Retina (tissue), 1 donor: ENCODE data around the gene CPSF2.
"Not testable (repeated sequence)": the region's sequence is repeated elsewhere in the genome, so short reads cannot be mapped to it uniquely, and the experiment has no call there.

Experiments
- DNase-seq: peaks from one replicate; pipeline ENCODE4 v3.0.0-alpha.2; 2016

The CPSF2 gene

DNA sequence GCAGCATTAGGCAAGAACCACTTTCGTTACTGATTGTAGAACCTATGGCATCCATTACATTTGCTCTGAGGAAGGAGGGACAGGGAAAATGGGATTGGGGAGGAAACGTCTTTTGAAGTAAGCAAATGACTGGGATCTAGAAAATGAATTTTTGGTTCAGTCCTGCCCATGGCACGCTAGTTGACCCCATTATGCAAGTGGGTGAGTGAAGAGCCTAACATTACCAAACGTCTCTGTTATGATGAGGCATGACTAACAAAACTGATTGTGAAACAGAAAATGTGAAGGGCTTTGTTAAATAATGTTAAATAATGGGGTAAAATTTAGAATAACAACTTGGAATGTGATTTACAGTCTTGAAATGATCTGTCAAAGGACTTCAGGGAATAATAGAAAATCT is 38.9 kb downstream of the CPSF2 start:
- no peak for DNase-seq

DNA sequence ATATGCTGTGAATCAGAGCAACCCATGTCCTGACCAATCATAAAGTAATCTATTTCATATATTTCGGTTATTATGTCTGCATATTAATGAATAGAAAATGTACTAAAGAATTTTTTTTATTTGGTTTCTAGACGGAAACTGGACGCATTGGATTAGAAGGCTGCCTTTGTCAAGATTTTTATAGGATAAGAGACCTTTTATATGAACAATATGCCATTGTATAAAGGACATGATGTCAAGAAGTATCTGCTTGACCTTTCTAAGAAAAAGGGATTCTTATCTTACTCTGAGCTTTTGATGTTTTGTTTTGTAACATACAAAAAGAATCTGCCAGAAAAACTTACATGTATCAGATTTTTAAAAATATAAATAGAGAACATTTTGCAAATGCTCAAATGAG is 39.8 kb downstream of the CPSF2 start:
- DNase-seq, result no peak

DNA sequence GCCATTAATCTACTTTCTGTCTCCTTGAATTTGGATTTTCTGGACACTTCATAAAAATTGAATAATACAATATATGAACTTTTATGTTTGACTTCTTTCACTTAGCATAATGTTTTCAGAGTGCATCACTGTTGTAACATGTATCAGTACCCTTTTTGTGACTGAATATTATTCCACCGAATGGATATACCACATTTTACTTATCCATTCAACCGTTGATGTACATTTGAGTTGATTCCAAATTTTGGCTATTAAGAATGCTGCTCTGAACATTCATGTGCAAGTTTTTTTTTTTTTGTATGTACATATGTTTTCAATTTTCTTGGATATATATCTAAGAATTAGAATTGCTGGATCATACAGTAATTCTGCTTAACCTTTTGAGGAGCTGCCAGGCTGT is 43.2 kb downstream of the CPSF2 start:
- no peak for DNase-seq

DNA sequence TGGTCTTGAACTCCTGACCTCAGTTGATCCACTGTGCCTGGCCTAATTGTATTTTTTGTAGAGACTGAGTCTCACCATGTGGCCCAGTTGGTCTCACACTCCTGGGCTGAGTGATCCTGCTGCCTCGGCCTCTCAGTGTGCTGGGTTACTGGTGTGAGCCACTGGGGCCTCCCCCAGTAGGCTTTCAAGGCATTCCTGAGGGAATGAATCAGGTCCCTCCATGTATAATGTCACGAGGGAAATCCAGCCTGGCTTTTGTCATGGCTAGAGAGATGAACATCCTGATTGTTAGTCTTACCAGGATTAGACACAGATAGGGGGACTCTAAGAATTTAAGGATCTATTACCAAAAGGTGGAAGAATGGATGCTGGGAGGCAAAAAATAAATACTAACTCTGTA is 51.9 kb downstream of the CPSF2 start:
- no peak for DNase-seq

DNA sequence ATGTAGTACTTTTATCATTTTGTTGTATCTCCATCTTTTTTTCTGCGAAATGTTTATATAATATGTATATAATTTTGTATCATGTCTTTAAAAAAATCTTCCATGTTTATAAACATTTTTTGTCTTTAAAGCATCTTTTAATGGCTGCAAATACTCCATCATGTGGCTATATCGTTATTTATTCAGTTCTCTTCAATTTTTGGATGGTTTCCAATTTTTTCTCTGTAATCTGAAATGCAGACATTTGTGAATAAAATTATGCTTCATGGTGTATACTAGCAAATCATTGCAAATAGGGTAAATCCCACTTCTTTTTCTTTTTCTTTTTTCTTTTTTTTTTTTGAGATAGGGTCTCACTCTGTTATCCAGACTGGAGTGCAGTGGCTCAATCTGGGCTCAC is 54.0 kb downstream of the CPSF2 start:
- no peak for DNase-seq

DNA sequence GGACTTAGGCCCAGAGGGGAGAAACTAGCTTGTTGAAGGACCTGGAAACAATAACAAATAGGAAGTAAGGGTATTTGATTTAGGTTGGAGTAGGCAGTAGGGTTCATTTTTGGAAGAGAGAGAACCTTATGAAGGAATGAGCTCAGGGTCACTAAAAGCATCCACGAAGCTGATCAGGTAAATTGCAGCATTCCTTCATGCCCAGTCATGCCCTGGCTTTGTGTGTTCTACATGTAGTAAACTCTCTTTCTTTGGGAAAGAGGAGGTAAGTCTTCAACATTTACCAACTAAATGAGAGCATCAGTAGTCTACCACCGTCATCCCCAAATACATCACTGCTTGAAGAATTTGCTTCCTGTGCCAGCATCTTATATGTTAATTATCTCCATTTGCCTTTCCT is 54.7 kb downstream of the CPSF2 start:
- no peak for DNase-seq

DNA sequence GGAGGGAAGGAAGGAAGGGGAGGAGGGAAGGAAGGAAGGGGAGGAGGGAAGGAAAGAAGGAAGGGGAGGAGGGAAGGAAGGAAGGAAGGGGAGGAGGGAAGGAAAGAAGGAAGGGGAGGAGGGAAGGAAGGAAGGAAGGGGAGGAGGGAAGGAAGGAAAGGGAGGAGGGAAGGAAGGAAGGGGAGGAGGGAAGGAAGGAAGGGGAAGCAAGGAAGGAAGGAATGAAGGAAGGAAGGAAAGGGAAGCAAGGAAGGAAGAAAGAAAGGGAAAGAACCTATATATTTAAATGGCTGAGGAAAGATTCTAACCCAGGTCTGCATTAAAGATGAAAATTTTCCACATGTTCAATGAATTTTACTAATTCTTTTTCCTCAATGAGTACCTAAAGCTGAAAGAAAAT is 57.4 kb downstream of the CPSF2 start:
- DNase-seq, result not testable (repeated sequence)

DNA sequence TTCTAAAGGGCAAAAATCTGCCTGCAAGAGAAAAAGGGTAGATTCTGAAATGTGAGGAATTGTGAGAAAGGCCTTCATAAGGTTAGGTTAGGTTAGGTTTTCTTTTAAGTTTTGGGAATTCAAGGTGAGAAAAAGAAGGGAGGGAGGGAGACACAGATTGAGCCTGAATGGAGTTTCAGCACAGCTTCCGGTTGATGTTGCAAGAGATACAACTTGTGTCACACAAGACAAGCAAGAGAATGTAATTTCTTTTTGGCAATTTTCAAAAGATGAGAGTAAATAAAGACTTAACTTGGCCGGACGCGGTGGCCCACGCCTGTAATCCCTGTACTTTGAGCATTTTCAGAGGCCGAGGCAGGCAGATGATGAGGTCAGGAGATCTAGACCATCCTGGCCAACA is 63.8 kb downstream of the CPSF2 start:
- no peak for DNase-seq

DNA sequence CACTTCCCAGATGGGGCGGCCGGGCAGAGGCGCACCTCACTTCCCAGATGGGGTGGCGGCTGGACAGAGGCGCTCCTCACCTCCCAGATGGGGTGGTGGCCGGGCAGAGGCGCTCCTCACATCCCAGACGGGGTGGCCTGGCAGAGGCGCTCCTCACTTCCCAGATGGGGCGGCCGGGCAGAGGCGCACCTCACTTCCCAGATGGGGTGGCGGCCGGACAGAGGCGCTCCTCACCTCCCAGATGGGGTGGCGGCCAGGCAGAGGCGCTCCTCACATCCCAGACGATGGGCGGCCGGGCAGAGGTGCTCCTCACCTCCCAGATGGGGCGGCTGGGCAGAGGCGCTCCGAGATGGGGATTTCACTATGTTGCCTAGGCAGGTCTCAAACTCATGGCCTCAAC is 65.8 kb downstream of the CPSF2 start:
- not testable (repeated sequence) for DNase-seq

DNA sequence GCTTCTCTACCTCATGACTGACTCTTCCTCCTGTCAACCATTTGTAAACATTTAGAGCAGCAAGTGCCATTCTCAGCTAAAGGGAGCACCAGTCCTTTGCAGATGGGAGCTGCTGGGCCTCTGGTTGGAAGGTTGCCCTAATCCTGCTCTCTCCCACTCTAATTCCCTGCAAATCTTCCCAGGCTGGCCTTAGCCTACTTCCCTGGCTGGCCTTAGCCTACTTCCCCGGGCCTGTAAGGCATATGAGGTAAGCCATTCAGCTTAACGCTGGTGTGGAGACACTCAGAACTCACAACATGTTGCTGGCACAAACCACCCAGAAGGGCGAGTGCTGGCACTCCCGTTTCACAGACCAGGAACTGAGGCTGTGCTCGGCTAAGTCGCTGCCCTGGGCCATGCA is 69.0 kb downstream of the CPSF2 start:
- DNase-seq, result peak; percentile 18

DNA sequence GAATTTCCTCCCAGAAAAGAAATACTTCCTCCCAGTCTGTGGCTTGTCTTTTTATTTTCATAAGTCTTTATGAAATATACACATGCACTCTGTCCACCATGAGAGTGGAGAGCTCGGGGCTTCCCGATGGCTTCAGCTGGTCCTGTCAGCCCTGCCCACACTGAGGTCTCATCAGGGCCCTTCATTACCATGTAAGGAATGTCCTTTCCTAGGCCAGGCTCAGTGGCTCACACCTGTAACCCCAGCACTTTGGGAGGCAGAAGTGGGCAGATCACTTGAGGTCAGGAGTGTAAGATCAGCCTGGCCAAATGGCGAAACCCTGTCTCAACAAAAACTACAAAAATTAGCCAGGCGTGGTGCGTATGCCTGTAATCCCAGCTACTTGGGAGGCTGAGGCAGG is 77.0 kb downstream of the CPSF2 start:
- DNase-seq, result no peak

DNA sequence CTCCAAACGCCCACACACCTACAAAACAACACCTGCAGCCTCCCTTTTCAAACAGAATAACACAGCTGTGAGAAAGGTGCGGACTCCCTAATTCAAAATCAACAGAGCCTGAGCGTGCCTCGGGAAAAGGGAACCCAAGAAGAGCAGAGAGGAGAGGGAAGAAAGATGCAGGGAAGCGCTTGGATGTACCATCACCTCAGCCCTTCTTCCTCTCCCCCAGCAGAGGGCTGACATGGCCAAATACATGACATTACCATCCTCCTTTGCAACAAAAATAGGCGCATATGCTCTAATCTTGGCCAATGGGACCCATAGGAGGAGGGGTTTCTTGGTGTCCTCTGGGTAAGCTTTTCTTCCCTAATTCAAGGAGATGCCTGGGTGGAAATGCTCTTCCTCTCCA is 78.0 kb downstream of the CPSF2 start:
- no peak for DNase-seq

DNA sequence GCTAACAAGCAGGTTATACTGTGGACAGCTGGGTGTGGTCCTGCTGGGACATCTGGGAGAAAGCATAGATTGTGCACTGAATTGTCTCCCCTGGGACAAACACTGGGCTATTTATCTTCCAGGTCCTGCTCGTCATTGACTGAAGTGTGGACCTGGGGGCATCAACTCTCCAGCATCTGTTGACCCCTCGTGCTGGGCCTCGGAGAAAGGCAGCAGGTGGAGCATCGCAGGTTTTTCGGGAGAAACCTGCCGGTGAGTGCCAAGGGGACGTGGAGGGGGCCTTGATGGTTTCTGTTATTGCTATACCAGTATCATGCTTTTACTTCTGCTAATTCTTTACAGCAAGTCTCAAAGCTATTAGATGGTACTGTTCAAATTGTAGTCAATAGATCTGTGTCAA is 81.3 kb downstream of the CPSF2 start:
- no peak for DNase-seq

DNA sequence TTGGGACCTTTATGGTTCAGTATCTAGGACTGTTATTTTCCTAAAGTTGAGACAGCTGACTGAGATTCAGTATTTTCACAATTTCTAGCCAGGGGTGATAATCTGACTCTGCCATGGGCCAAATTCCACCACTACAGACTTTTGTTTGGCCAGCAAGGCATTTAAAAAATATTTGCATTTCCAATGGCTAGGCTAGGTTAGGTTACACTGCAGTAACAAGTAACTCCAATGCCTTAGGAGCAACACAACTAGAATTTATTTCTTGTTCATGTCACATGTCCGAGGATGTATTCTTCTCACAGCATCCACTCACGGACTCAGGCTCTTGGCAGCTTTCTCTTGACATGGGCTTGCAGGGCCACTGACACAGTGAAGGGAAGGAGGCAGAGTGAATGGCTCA is 83.0 kb downstream of the CPSF2 start:
- DNase-seq, result no peak

DNA sequence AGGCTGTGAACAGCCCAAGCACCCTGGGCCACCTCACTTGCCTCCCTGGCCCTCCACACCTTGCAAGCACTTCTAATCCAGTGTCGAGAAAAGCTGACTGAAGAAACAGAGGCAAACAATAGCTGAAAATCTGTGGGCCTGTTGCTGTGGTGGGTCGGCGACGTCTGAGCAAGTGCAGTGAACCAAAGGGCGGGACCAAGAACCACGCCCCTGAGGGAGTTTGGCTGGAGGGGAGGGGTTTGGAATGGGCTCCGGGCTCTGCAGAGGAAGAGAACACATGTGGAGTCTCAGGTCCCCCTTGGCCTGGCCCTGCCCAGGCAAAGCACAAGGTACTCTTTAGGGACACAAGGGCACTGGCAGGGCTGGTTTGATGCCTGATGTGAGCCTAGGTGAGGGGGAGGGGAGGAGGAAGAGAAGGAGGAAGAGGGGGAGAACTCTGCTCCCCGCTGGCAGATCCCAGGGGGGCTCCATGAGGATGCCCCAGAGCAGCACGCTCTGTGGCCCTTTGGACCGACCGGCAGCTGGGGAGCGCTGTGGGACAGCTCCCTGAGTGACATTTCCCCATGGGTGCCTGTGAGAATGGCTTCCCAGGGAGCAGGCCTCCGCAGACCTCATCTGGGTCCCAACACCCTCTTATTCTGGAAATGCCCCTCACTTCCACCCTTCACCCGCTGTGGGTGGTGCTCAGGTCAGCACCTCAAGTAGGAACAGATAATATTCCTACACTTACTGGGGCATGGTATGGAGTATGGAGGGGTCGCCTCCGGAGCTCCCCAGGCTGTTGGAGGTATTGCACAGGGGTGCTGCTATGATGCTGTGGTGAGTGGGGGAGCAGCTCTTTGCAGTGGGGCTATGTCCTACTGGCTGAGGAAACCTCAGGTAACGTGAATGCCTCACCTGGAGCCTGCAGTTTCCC is 85.5 kb downstream of the CPSF2 start:
- no peak for DNase-seq

DNA sequence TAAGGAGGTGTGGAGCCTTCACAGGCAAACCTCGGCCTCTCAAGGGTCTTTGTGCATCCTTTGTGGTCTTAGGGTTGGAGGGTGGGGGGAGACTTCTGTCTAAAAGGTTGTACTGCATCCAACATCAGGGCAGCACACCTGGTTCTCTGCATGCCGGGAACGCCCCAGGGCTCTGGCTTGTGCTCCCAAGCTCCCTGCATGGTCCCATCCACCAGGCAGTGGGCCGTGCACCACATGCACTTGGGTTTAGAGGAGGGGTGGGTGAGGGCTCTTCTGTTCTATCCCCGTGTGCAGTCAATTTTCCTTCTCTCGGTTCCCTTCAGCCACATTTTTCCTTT is 86.1 kb downstream of the CPSF2 start:
- DNase-seq, result no peak

DNA sequence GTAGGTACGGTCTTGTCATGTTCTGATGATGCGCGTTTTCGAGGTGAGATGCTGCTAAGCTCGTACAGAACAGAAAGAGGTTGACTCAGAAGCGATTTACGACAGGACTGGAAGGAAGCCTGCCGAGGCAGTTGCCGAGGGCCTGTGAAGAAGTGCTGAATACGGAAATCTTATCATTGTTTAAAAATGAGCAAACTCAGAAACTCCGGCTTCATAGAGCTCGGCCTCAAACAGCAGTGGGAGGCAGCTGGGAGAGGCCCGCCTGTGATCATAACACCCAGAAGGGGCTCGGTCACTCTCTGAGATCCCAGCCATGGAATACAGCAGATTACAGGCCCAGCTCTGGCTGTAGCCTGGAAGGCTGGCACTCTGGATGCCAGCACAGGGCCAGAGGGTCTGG is 87.4 kb downstream of the CPSF2 start:
- no peak for DNase-seq

DNA sequence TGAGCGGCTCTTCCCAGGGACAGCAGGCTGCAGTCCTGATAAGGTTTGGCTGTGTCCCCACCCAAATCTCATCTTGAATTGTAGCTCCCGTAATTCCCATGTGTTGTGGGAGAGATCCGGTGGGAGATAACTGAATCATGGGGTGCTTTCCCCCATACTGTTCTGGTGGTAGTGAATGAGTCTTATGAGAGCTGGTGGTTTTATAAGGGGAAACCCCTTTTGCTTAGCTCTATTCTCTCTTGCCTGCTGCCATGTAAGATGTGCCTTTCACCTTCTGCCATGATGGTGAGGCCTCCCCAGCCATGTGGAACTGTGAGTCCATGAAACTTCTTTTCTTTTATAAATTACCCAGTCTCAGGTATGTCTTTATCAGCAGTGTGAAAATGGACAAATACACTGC is 91.4 kb downstream of the CPSF2 start:
- not testable (repeated sequence) for DNase-seq

DNA sequence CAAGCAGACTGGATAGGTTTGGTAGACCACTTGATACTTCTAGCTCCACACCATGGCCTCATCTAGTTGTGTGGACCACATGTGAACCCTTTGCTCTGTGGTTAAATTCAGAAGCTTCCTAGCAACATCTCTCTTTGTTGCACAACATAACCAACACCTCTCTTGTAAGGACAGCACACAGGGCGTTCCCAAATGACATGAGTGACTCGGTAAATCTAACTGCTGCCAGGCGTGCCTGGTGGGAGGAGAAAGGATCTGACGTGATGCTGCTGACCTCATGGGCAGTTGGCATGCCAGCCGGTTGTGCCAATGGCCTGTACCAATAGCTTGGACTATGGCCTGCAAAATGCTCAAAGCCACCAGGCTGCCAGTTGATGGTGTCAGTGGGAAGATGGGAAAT is 93.8 kb downstream of the CPSF2 start:
- no peak for DNase-seq

DNA sequence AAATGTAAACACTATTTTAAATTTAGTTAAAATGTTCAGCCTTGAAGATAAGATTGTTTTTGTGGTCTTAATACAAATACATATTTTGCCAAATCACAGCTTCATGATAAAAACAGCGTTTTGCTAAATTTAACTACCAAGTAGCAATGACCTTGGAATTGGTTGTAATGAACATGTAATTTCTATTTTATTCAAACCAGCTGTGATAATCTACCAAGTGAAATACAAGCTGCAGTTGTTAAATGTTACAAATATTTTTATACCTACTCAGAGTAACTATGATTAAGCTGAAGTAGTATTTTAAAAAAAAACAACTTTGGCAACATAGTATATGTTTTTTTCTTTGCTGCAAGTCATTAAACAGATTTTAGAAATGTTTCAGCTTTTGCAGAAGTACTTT is 96.2 kb downstream of the CPSF2 start:
- DNase-seq, result no peak
